Choroid plexus epithelial cell (primary cell): ENCODE data around the gene HSD17B3.
A peak's percentile ranks its signal among the peaks of the same experiment; 100 is the strongest.

Experiments
- DNase-seq: peaks from one replicate; pipeline ENCODE4 v3.0.0-alpha.2; 2010; ENCODE audit warnings: low read depth
- H3K4me3 ChIP-seq: 2 replicates; pipeline ENCODE4 v1.5.1; 2011; ENCODE audit warnings: low read depth, mild to moderate bottlenecking, control low read depth, low read length, moderate library complexity
- CTCF ChIP-seq: conservative IDR thresholded peaks from 2 replicates; pipeline ENCODE4 v1.5.1; 2011; ENCODE audit warnings: low read depth, mild to moderate bottlenecking, control low read depth, inconsistent platforms, low read length, moderate library complexity

The HSD17B3 gene

GRCh38 chr9:96342571-96343245 lies 40.7 kb upstream of the HSD17B3 start:
- TF ChIP-seq CTCF = no peak
- DNase-seq = no peak
- H3K4me3 ChIP-seq = no peak overlapping the region

DNA sequence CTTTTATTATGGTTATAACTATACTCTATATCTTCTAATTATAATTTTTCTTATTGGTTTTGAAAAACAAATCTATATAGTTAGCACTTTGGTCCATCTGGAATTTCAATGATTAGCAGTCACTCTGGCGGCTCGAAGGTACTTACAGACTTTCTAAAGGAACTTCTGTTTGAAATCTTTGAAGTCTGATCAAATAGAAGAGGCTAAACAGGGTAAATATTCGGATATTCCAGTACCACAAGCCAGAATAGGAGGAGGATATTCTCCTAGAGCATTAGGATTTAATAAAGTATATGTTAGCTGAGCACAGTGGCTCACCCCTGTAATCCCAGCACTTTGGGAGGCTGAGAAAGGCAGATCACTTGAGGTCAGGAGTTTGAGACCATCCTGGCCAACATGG lies 38.7 kb upstream of the HSD17B3 start:
- no peak for DNase-seq
- TF ChIP-seq CTCF = no peak
- H3K4me3 ChIP-seq = no peak overlapping the region

GRCh38 chr9:96338299-96338698 lies 36.3 kb upstream of the HSD17B3 start:
- no peak for DNase-seq
- no peak overlapping the region for H3K4me3 ChIP-seq
- TF ChIP-seq CTCF = no peak

DNA sequence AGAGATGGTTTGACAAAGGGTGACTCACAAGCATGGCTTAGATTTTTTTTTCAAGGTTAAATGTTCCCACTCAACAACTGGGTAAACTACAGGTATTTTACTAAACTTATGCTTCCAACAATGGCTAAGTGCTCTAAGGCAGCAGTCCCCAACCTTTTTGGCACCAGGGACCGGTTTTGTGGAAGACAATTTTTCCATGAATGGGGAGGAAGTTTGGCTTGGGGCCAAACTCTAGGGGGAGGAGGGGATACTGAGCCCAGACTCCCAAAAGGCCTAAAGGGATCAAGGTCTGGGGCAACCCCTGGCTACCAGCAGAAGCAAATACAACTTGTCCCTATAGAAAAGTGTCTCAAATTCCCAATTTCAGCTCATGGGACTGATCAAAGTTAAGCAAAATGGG lies 32.0 kb upstream of the HSD17B3 start:
- DNase-seq = no peak
- TF ChIP-seq CTCF = no peak
- no peak overlapping the region for H3K4me3 ChIP-seq

DNA sequence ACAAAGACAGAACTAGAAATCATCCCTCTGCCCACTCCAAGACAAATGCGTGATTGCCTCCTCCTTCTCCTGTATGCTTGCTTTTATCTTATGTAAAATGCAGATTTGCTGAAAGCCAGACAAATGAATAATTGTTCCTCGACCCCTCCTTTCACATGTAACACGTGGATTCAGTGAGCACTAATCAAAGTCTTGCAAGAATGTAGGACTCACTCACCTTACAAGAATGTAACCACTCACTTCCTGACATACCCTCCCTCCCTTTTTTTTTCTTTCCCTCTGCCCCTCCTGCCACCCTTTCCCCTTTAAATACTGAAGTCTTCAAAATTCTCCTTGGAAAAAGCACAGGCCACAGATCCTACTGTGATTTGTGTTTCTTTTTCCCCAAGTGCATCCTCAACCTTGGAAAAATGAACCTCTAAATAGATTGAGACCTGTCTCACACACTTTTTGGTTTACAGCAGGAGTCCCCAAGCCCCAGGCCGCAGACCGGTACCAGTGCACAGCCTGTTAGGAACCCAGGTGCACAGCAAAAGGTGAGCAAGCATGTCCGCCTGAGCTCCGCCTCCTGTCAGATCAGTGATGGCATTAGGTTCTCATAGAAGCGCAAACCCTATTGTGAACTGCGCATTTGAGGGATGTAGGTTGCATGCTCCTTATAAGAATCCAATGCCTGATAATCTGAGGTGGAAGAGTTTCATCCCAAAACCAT lies 29.4 kb upstream of the HSD17B3 start:
- peak; percentile 28 for DNase-seq
- H3K4me3 ChIP-seq = no peak overlapping the region
- no peak for TF ChIP-seq CTCF

- no peak overlapping the region for H3K4me3 ChIP-seq
- peak; percentile 74 for DNase-seq
- TF ChIP-seq CTCF = peak; percentile 72
Measured at GRCh38 chr9:96327694-96328352, 25.8 kb upstream of the HSD17B3 start.
